ENCODE results near the gene SNTA1.

GRCh38 chr20:33401184-33401920 lies 42.2 kb downstream of the SNTA1 start, which contains the start of gene CDK5RAP1:
- TF ChIP-seq POLR2A (IDR thresholded peaks at IDR 0.05) (peak in 1 of 2 donors; percentile 55), CTCF (IDR thresholded peaks at IDR 0.05) (peak in 1 of 6 experiments; percentile 15)
